Vagina (tissue), 2 donors: ENCODE data around the gene IL1F10.

Experiments
- CTCF ChIP-seq, 3 experiments: fragments of 450-650 bp in 2 of 3; fragments of 200-600 bp in 1 of 3; sonication (generic) in 1 of 3; IDR thresholded peaks; one replicate each; pipeline ENCODE4 v1.5.1; 2017 to 2019; ENCODE audit warnings: antibody characterized with exemption in 3 of 3, mild to moderate bottlenecking in 2 of 3, moderate library complexity in 2 of 3
- POLR2A ChIP-seq, 2 donors: fragments of 450-650 bp; IDR thresholded peaks; one replicate each; pipeline ENCODE4 v1.6.1; 2017; ENCODE audit warnings: antibody characterized with exemption in 2 of 2, mild to moderate bottlenecking in 2 of 2, moderate library complexity in 2 of 2
- POLR2AphosphoS5 ChIP-seq, 2 donors: sonication (generic); formaldehyde crosslinking; IDR thresholded peaks; one replicate each; pipeline ENCODE4 v1.9.0; 2017; ENCODE audit warnings: antibody characterized with exemption in 2 of 2, mild to moderate bottlenecking in 2 of 2, low read depth in 1 of 2; ENCODE audit not compliant: insufficient read depth in 1 of 2

GRCh38 chr2:113124181-113124961, 56.6 kb downstream of the IL1F10 start:
- TF ChIP-seq CTCF (IDR thresholded peaks at IDR 0.05) (no peak), POLR2A (IDR thresholded peaks at IDR 0.05) (no peak), POLR2AphosphoS5 (IDR thresholded peaks at IDR 0.05; ENCODE audit: insufficient read depth in 1 of 2, low read depth in 1 of 2) (no peak)
